Loucy (cell line): Measurements from ENCODE around the gene GPR149.

Source experiments
- H2AFZ ChIP-seq: fragments of 200-600 bp; sonication (generic); 2 replicates; pipeline ENCODE4 v1.6.0; 2016; ENCODE audit warnings: antibody characterized with exemption, mild to moderate bottlenecking, low read length, moderate library complexity
- H3F3A ChIP-seq: fragments of 200-600 bp; 2 replicates; pipeline ENCODE4 v1.6.0; 2016; ENCODE audit warnings: antibody characterized with exemption, low read depth, mild to moderate bottlenecking
- H3K27me3 ChIP-seq: fragments of 200-600 bp; sonication (generic); 2 replicates; pipeline ENCODE4 v1.6.1; 2014; ENCODE audit warnings: low read length, mild to moderate bottlenecking; ENCODE audit not compliant: insufficient read depth, poor library complexity, severe bottlenecking
- H3K36me3 ChIP-seq: fragments of 200-600 bp; sonication (generic); 2 replicates; pipeline ENCODE4 v1.6.1; 2016; ENCODE audit warnings: low read length; ENCODE audit not compliant: insufficient read depth
- H3K4me1 ChIP-seq: fragments of 200-600 bp; sonication (generic); 2 replicates; pipeline ENCODE4 v1.5.1; 2014; ENCODE audit warnings: low read length, mild to moderate bottlenecking; ENCODE audit not compliant: insufficient read depth, poor library complexity, severe bottlenecking
- H3K4me2 ChIP-seq: fragments of 200-600 bp; sonication (generic); 2 replicates; pipeline ENCODE4 v1.6.0; 2014; ENCODE audit warnings: antibody characterized with exemption, low read length, low read depth, mild to moderate bottlenecking; ENCODE audit not compliant: poor library complexity, severe bottlenecking
- H3K4me3 ChIP-seq: fragments of 200-600 bp; sonication (generic); 2 replicates; pipeline ENCODE4 v1.5.1; 2014; ENCODE audit warnings: low read length, mild to moderate bottlenecking, mixed read lengths; ENCODE audit not compliant: poor library complexity, severe bottlenecking
- H3K79me2 ChIP-seq: fragments of 200-600 bp; sonication (generic); 2 replicates; pipeline ENCODE4 v1.6.1; 2014; ENCODE audit warnings: low read length; ENCODE audit not compliant: insufficient read depth
- H3K9ac ChIP-seq: fragments of 200-600 bp; sonication (generic); 2 replicates; pipeline ENCODE4 v1.6.0; 2014; ENCODE audit warnings: mild to moderate bottlenecking, low read depth, low read length, moderate library complexity; ENCODE audit not compliant: poor library complexity, severe bottlenecking
- H3K9me2 ChIP-seq: fragments of 200-600 bp; sonication (generic); replicated peaks from 2 replicates; pipeline ENCODE4 v1.6.1; 2016; ENCODE audit warnings: low read depth, low read length, mixed read lengths
- H3K9me3 ChIP-seq: fragments of 200-600 bp; sonication (generic); 2 replicates; pipeline ENCODE4 v1.6.1; 2014; ENCODE audit warnings: mild to moderate bottlenecking, antibody characterized with exemption, low read length, low read depth; ENCODE audit not compliant: insufficient read depth
- H4K20me1 ChIP-seq: fragments of 200-600 bp; sonication (generic); 2 replicates; pipeline ENCODE4 v1.6.0; 2014; ENCODE audit warnings: antibody characterized with exemption, low read length, mild to moderate bottlenecking; ENCODE audit not compliant: insufficient read depth, poor library complexity, severe bottlenecking
- CTCF ChIP-seq: fragments of 200-600 bp; sonication (generic); conservative IDR thresholded peaks from 2 replicates; pipeline ENCODE4 v1.5.1; 2014; ENCODE audit warnings: mild to moderate bottlenecking, antibody characterized with exemption, low read length
- EZH2phosphoT487 ChIP-seq: fragments of 200-600 bp; IDR thresholded peaks from 2 replicates; pipeline ENCODE4 v1.6.1; 2018; ENCODE audit warnings: antibody characterized with exemption, mild to moderate bottlenecking, moderate library complexity, borderline replicate concordance

The GPR149 gene

GRCh38 chr3:154364849-154365248, 65.1 kb downstream of the GPR149 start:
- no peak for TF ChIP-seq EZH2phosphoT487
- no peak for TF ChIP-seq CTCF
- H3K4me1 ChIP-seq: no peaks in the 10 kb centered on the region
- peaks cover 8% of the 10 kb centered on the region; the same call in 1 of the 2 replicates for H3K9me3 ChIP-seq
- H3K36me3 ChIP-seq: no peaks in the 10 kb centered on the region
- no peaks in the 10 kb centered on the region for H3K9me2 ChIP-seq
- no peak overlapping the region for H3K9ac ChIP-seq
- H2AFZ ChIP-seq: no peak overlapping the region
- H3K4me3 ChIP-seq: no peak overlapping the region
- H3F3A ChIP-seq: no peaks in the 10 kb centered on the region
- no peak overlapping the region for H3K4me2 ChIP-seq
- H3K27me3 ChIP-seq: no peaks in the 10 kb centered on the region
- H3K79me2 ChIP-seq: no peaks in the 10 kb centered on the region
- H4K20me1 ChIP-seq: no peaks in the 10 kb centered on the region

GRCh38 chr3:154361099-154361498, 68.9 kb downstream of the GPR149 start:
- Histone ChIP-seq H3K9ac (no peak overlapping the region), H3K9me3 (peaks cover 8% of the 10 kb centered on the region; the same call in 1 of the 2 replicates), H3F3A (no peaks in the 10 kb centered on the region), H4K20me1 (no peaks in the 10 kb centered on the region), H3K4me2 (no peak overlapping the region), H3K36me3 (no peaks in the 10 kb centered on the region), H2AFZ (no peak overlapping the region), H3K4me1 (no peaks in the 10 kb centered on the region), H3K27me3 (no peaks in the 10 kb centered on the region), H3K79me2 (no peaks in the 10 kb centered on the region), H3K9me2 (no peaks in the 10 kb centered on the region), H3K4me3 (no peak overlapping the region)
- TF ChIP-seq EZH2phosphoT487 (no peak), CTCF (no peak)

- Histone ChIP-seq H3K9me3 (no peaks in the 10 kb centered on the region), H3K4me1 (no peaks in the 10 kb centered on the region), H3K4me3 (no peak overlapping the region), H4K20me1 (no peaks in the 10 kb centered on the region), H3K9me2 (no peaks in the 10 kb centered on the region), H3K4me2 (no peak overlapping the region), H3K27me3 (no peaks in the 10 kb centered on the region), H2AFZ (no peak overlapping the region), H3K9ac (no peak overlapping the region), H3K36me3 (no peaks in the 10 kb centered on the region), H3F3A (no peaks in the 10 kb centered on the region), H3K79me2 (no peaks in the 10 kb centered on the region)
- TF ChIP-seq CTCF: no peak
- TF ChIP-seq EZH2phosphoT487: no peak
Observed at GRCh38 chr3:154356009-154356408, 74.0 kb downstream of the GPR149 start.
